Gastrocnemius medialis (tissue), 4 donors: Measurements from ENCODE around the gene TCF4.

ENCODE experiments used
- POLR2A ChIP-seq, 2 donors: fragments of 450-650 bp; IDR thresholded peaks; one replicate each; pipeline ENCODE4 v1.6.1; 2017; ENCODE audit warnings: antibody characterized with exemption in 2 of 2, mild to moderate bottlenecking in 2 of 2, moderate library complexity in 2 of 2
- TF ChIP-seq, protein P1 (sequence below), 5 experiments: fragments of 450-650 bp in 3 of 5; fragments of 200-600 bp in 2 of 5; sonication (generic) in 2 of 5; IDR thresholded peaks in 4 of 5; conservative IDR thresholded peaks in 1 of 5; 1 replicate in 4 of 5; 2 replicates in 1 of 5; pipeline ENCODE4 v1.5.1; 2016 to 2019; ENCODE audit warnings: antibody characterized with exemption in 5 of 5, mild to moderate bottlenecking in 3 of 5, moderate library complexity in 3 of 5

DNA sequence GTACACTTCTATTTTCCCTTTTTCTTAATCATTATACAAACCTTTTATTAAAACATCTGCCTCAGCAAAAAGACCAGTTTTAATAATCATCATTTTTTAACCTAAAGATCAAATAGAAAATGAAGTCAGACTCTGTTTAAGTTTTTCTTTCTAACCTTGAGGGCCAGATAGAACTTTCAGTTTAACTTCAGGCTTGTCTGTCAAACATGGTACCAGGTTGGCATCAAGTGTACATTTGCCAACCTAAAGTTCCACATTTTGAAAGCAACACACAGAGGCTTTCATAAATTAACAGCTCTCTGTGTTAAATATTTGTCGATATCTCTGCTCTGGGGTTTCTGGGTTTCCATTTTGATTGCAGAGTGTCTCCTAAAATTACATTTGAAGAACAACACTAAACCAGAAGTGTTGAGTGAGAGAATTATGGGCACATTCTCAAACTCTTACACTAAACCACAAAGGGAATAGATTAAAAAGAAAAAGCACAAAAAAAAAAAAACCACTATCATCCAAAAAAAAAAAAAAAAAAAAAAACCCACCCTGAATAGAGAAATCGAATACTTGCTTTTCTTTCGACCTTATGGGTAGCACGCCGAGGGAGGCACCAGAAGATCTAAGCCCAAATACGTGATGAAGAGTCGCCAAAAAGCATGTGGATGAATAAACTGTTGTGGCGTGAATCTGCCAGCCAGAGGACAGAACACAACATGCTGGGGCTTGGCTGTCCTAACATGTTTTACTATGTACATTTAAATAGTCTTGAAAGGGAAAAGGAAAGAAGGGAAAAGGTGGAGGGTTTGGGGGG, 166.2 kb downstream of the TCF4 start:
- TF ChIP-seq, protein P1, sequence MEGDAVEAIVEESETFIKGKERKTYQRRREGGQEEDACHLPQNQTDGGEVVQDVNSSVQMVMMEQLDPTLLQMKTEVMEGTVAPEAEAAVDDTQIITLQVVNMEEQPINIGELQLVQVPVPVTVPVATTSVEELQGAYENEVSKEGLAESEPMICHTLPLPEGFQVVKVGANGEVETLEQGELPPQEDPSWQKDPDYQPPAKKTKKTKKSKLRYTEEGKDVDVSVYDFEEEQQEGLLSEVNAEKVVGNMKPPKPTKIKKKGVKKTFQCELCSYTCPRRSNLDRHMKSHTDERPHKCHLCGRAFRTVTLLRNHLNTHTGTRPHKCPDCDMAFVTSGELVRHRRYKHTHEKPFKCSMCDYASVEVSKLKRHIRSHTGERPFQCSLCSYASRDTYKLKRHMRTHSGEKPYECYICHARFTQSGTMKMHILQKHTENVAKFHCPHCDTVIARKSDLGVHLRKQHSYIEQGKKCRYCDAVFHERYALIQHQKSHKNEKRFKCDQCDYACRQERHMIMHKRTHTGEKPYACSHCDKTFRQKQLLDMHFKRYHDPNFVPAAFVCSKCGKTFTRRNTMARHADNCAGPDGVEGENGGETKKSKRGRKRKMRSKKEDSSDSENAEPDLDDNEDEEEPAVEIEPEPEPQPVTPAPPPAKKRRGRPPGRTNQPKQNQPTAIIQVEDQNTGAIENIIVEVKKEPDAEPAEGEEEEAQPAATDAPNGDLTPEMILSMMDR (IDR thresholded peaks at IDR 0.05 in 4 of 5, conservative IDR thresholded peaks at IDR 0.05 in 1 of 5), result no peak
- no peak for TF ChIP-seq POLR2A (IDR thresholded peaks at IDR 0.05)
